Activated CD4-positive, alpha-beta T cell treated with anti-CD3 and anti-CD28 coated beads for 36 hours (primary cell): Measurements from ENCODE around the gene SLC35F1. TPM values are rescaled to one million over a fixed set of nuclear protein-coding genes. Genes with fewer than 3 reads are reported as not detected.
"Not testable (repeated sequence)": the region's sequence is repeated elsewhere in the genome, so short reads cannot be mapped to it uniquely, and the experiment has no call there.

Source experiments
- ATAC-seq: fragments of 200-7000 bp; cut with Tn5 transposase; one replicate; pipeline ENCODE4 v1.10.0; 2021; ENCODE audit warnings: mild to moderate bottlenecking, moderate library complexity
- CTCF ChIA-PET: fragments of 350-600 bp; sonication (Branson Sonifier 250); formaldehyde crosslinking; loops from one replicate; lab custom pipeline; 2021; ENCODE audit warnings: antibody characterized with exemption; lab: Charles Lee
- POLR2A ChIA-PET: fragments of 350-600 bp; sonication (Branson Sonifier 250); formaldehyde crosslinking; loops from one replicate; lab custom pipeline; 2021; ENCODE audit warnings: antibody characterized with exemption, inconsistent platforms; lab: Charles Lee
- DNase-seq: peaks from one replicate; pipeline ENCODE4 v3.0.0-alpha.2; 2020
- H3K27ac Mint-ChIP-seq: one replicate; pipeline ENCODE4 v1.8.0; 2021; ENCODE audit warnings: mixed read lengths
- H3K27me3 Mint-ChIP-seq: one replicate; pipeline ENCODE4 v1.8.0; 2021; ENCODE audit warnings: mixed read lengths
- H3K36me3 Mint-ChIP-seq: one replicate; pipeline ENCODE4 v1.8.0; 2021; ENCODE audit warnings: low read depth, mixed read lengths
- H3K4me1 Mint-ChIP-seq: one replicate; pipeline ENCODE4 v1.8.0; 2021; ENCODE audit warnings: mixed read lengths
- H3K4me3 Mint-ChIP-seq: one replicate; pipeline ENCODE4 v1.8.0; 2021; ENCODE audit warnings: mild to moderate bottlenecking, moderate library complexity, mixed read lengths
- H3K9me3 Mint-ChIP-seq: one replicate; pipeline ENCODE4 v1.8.0; 2021; ENCODE audit warnings: low read depth, mixed read lengths
- intact Hi-C, 2 experiments: fragments of 100-400 bp; cut with DNase I in 1 of 2; cut with micrococcal nuclease in 1 of 2; formaldehyde crosslinking; loops; one replicate each; pipeline versions ENCODE4 v1.14.2 to v1.15.1; 2022 to 2024; cut with DNase I, micrococcal nuclease
- total RNA-seq, 2 experiments: library from RNA; stranded (reverse); gene quantifications; one replicate each; pipeline ENCODE4 v1.2.3, GENCODE V29; 2021

The SLC35F1 gene
- total RNA-seq, 2 experiments from 2014 or later = 0.18 to 0.23 TPM

DNA sequence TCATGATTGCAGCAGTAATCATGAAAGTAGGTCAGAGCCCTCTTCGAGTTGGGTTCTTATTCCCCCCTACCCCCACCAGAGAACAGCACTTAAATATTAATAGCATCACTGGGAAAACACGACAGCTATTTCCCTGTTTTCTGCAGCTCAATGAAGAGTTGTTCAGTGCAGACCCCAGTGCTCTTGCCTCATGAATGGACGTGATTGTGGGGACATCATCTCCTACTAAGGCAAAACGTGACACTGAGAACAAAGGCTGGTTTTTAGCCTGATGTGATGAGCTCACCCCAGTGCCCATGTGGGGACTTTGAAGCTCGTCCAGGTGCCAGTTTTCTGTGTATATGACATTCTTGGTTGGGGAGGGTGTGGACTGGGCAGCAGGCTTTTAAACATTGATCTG lies 105.9 kb downstream of the SLC35F1 start:
- no peak overlapping the region for H3K4me3 Mint-ChIP-seq
- H3K27me3 Mint-ChIP-seq = peaks cover 7% of the 10 kb centered on the region
- H3K4me1 Mint-ChIP-seq = no peaks in the 10 kb centered on the region
- H3K9me3 Mint-ChIP-seq = peaks cover 6% of the 10 kb centered on the region
- POLR2A ChIA-PET = no interaction called here
- CTCF ChIA-PET = interaction anchor here (0.6 kb wide), 1 partner anchor 401 kb away, joined by 3 read pairs; no protein-coding TSS in a partner anchor
- no peaks in the 10 kb centered on the region for H3K36me3 Mint-ChIP-seq
- no peak overlapping the region for H3K27ac Mint-ChIP-seq
- ATAC-seq (no peak), DNase-seq (no peak)
- intact Hi-C loops = no loop called here

- no peak for DNase-seq
- CTCF ChIA-PET = interaction anchor here (1.1 kb wide), 1 partner anchor 9 kb away, joined by 4 read pairs; no protein-coding TSS in a partner anchor
Measured at GRCh38 chr6:118016532-118016931, 109.5 kb downstream of the SLC35F1 start.

DNA sequence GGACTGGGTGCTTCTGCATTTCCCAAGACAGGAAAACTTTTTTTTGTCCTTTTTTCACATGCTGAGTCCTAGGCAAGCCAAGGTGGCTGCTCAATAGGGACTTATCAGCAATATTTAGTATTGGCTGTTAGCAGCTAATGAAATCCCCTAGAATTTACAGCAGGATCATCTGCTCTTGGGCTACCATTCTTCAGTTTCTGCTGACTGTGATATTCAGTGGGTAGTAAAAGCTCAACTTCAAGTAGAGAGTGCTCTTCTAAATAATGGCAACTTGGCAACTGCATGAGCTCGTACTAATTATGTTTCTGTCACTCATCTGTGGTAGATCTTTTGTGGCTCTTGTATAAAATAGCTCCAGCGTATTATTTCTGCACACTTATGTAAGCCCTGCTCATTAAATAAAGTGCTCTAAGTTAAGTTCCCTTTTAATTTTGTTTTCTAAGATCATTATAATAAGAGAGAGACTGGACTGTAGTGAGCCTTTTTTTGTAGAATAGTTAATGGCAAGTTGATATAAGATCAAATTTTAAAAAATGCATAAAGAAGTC lies 110.3 kb downstream of the SLC35F1 start:
- ChIA-PET POLR2A (no interaction called here), CTCF (interaction anchor here (1.1 kb wide), 1 partner anchor 10 kb away, joined by 4 read pairs; no protein-coding TSS in a partner anchor)
- intact Hi-C loops = no loop called here
- no peaks in the 10 kb centered on the region for H3K9me3 Mint-ChIP-seq
- ATAC-seq (no peak), DNase-seq (no peak)
- H3K27me3 Mint-ChIP-seq = peaks cover 7% of the 10 kb centered on the region
- no peaks in the 10 kb centered on the region for H3K36me3 Mint-ChIP-seq
- no peaks in the 10 kb centered on the region for H3K4me1 Mint-ChIP-seq
- no peak overlapping the region for H3K4me3 Mint-ChIP-seq
- no peak overlapping the region for H3K27ac Mint-ChIP-seq

More at GRCh38 chr6:118016532-118016931, 109.5 kb downstream of the SLC35F1 start:
- H3K36me3 Mint-ChIP-seq = no peaks in the 10 kb centered on the region
- H3K27ac Mint-ChIP-seq = no peak overlapping the region
- POLR2A ChIA-PET = no interaction called here
- H3K4me1 Mint-ChIP-seq = no peaks in the 10 kb centered on the region
- peaks cover 4% of the 10 kb centered on the region for H3K27me3 Mint-ChIP-seq
- ATAC-seq = no peak
- intact Hi-C loops = no loop called here
- no peaks in the 10 kb centered on the region for H3K9me3 Mint-ChIP-seq
- H3K4me3 Mint-ChIP-seq = no peak overlapping the region

GRCh38 chr6:118023771-118024170 lies 116.7 kb downstream of the SLC35F1 start:
- H3K36me3 Mint-ChIP-seq = no peaks in the 10 kb centered on the region
- no peak for ATAC-seq
- POLR2A ChIA-PET = no interaction called here

GRCh38 chr6:118029967-118030366 lies 122.9 kb downstream of the SLC35F1 start:
- H3K4me1 Mint-ChIP-seq = no peaks in the 10 kb centered on the region
- DNase-seq (no peak), ATAC-seq (no peak)
- H3K27ac Mint-ChIP-seq = no peak overlapping the region
- intact Hi-C loops = no loop called here
- peaks cover 2% of the 10 kb centered on the region for H3K9me3 Mint-ChIP-seq
- CTCF ChIA-PET = no interaction called here
- POLR2A ChIA-PET = no interaction called here
- H3K4me3 Mint-ChIP-seq = no peak overlapping the region
- H3K27me3 Mint-ChIP-seq = peaks cover 9% of the 10 kb centered on the region
- H3K36me3 Mint-ChIP-seq = no peaks in the 10 kb centered on the region

More at GRCh38 chr6:118023771-118024170, 116.7 kb downstream of the SLC35F1 start:
- CTCF ChIA-PET = no interaction called here
- Mint-ChIP-seq H3K27ac (no peak overlapping the region), H3K27me3 (peaks cover 7% of the 10 kb centered on the region), H3K9me3 (no peaks in the 10 kb centered on the region), H3K4me1 (no peaks in the 10 kb centered on the region), H3K4me3 (no peak overlapping the region)
- no peak for DNase-seq
- intact Hi-C loops = no loop called here

GRCh38 chr6:118037479-118037878 lies 130.4 kb downstream of the SLC35F1 start:
- H3K9me3 Mint-ChIP-seq, H3K4me1 Mint-ChIP-seq, POLR2A ChIA-PET, H3K4me3 Mint-ChIP-seq, DNase-seq, intact Hi-C loops, CTCF ChIA-PET, H3K36me3 Mint-ChIP-seq, H3K27ac Mint-ChIP-seq, ATAC-seq: not testable (repeated sequence)
- peaks cover 12% of the 10 kb centered on the region for H3K27me3 Mint-ChIP-seq

- POLR2A ChIA-PET = no interaction called here
- ATAC-seq (no peak), DNase-seq (no peak)
- intact Hi-C loops = no loop called here
- H3K36me3 Mint-ChIP-seq = no peaks in the 10 kb centered on the region
- no peak overlapping the region for H3K27ac Mint-ChIP-seq
- CTCF ChIA-PET = no interaction called here
- no peaks in the 10 kb centered on the region for H3K4me1 Mint-ChIP-seq
- no peaks in the 10 kb centered on the region for H3K9me3 Mint-ChIP-seq
- H3K4me3 Mint-ChIP-seq = no peak overlapping the region
- peaks cover 8% of the 10 kb centered on the region for H3K27me3 Mint-ChIP-seq
Measured at GRCh38 chr6:118042855-118043254, 135.8 kb downstream of the SLC35F1 start.

- no peaks in the 10 kb centered on the region for H3K36me3 Mint-ChIP-seq
- ChIA-PET CTCF (no interaction called here), POLR2A (no interaction called here)
- H3K27me3 Mint-ChIP-seq = peaks cover 8% of the 10 kb centered on the region
- intact Hi-C loops = no loop called here
- no peak overlapping the region for H3K4me3 Mint-ChIP-seq
- no peaks in the 10 kb centered on the region for H3K9me3 Mint-ChIP-seq
- DNase-seq = no peak
- ATAC-seq = no peak
- H3K4me1 Mint-ChIP-seq = no peaks in the 10 kb centered on the region
- H3K27ac Mint-ChIP-seq = no peak overlapping the region
Measured at GRCh38 chr6:118044275-118044674, 137.2 kb downstream of the SLC35F1 start.

- Mint-ChIP-seq H3K4me1 (no peaks in the 10 kb centered on the region), H3K27ac (no peak overlapping the region), H3K9me3 (no peaks in the 10 kb centered on the region), H3K36me3 (no peaks in the 10 kb centered on the region), H3K4me3 (no peak overlapping the region), H3K27me3 (peaks cover 9% of the 10 kb centered on the region)
- intact Hi-C loops = no loop called here
- no peak for DNase-seq
- ChIA-PET POLR2A (no interaction called here), CTCF (no interaction called here)
- ATAC-seq = no peak
Measured at GRCh38 chr6:118054082-118054481, 147.0 kb downstream of the SLC35F1 start.

DNA sequence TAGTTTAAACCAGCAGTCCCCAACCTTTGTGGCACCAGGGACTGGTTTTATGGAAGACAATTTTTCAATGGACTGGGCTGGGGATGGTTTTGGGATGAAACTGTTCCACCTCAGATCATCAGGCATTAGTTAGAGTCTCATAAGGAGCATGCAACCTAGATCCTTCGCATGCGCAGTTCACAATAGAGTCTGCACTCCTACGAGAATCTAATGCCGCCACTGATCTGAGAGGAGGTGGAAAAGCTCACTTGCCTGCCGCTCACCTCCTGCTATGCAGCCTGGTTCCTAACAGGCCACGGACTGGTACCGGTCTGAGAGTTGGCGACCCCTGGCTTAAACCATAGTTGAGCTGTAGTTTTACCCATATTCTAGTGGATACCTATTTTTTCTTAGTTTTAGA lies 154.6 kb downstream of the SLC35F1 start:
- no peaks in the 10 kb centered on the region for H3K9me3 Mint-ChIP-seq
- ATAC-seq (no peak), DNase-seq (no peak)
- H3K4me1 Mint-ChIP-seq = no peaks in the 10 kb centered on the region
- H3K27me3 Mint-ChIP-seq = peaks cover 12% of the 10 kb centered on the region
- no peak overlapping the region for H3K27ac Mint-ChIP-seq
- no peak overlapping the region for H3K4me3 Mint-ChIP-seq
- intact Hi-C loops = no loop called here
- ChIA-PET CTCF (no interaction called here), POLR2A (no interaction called here)
- H3K36me3 Mint-ChIP-seq = no peaks in the 10 kb centered on the region

DNA sequence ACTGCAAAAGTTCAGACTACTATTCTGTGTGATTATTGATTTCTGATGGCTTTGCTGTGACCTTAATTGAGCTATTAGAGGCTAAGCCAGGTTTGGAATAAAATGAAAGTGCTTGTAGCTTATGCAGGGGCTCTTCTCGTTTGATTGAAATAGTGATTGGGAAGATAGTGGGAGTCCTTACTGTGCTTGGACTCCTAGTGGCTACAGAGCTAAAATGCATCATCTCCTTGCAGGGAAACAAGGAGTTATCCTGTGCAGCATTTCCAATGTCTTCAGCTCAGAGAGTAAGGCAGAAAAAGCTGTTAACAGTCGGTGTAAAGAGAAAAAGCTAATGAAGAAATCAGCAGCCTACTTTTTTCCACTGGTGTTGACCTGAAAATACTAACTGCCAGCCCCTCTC lies 173.5 kb downstream of the SLC35F1 start:
- H3K4me3 Mint-ChIP-seq = no peak overlapping the region
- no peak overlapping the region for H3K27ac Mint-ChIP-seq
- ChIA-PET CTCF (interaction anchor here (0.6 kb wide), 1 partner anchor 15 kb away, joined by 3 read pairs; no protein-coding TSS in a partner anchor), POLR2A (no interaction called here)
- ATAC-seq = no peak
- no peaks in the 10 kb centered on the region for H3K9me3 Mint-ChIP-seq
- no peaks in the 10 kb centered on the region for H3K4me1 Mint-ChIP-seq
- peaks cover 2% of the 10 kb centered on the region for H3K27me3 Mint-ChIP-seq
- DNase-seq = no peak
- H3K36me3 Mint-ChIP-seq = no peaks in the 10 kb centered on the region
- intact Hi-C loops = no loop called here

- Mint-ChIP-seq H3K4me1 (no peaks in the 10 kb centered on the region), H3K9me3 (no peaks in the 10 kb centered on the region), H3K27ac (no peak overlapping the region), H3K27me3 (peaks cover 10% of the 10 kb centered on the region), H3K4me3 (no peak overlapping the region), H3K36me3 (no peaks in the 10 kb centered on the region)
- DNase-seq (no peak), ATAC-seq (no peak)
- ChIA-PET POLR2A (no interaction called here), CTCF (no interaction called here)
- intact Hi-C loops = no loop called here
Measured at GRCh38 chr6:118083711-118084110, 176.6 kb downstream of the SLC35F1 start.
